ENCODE results near the gene DDX41.

DDX41 gene

GRCh38 chr5:177467436-177467835 lies 49.3 kb downstream of the DDX41 start:
- DNase-seq = no peak

- no peak for DNase-seq
Measured at GRCh38 chr5:177466861-177467260, 49.9 kb downstream of the DDX41 start.

DNA sequence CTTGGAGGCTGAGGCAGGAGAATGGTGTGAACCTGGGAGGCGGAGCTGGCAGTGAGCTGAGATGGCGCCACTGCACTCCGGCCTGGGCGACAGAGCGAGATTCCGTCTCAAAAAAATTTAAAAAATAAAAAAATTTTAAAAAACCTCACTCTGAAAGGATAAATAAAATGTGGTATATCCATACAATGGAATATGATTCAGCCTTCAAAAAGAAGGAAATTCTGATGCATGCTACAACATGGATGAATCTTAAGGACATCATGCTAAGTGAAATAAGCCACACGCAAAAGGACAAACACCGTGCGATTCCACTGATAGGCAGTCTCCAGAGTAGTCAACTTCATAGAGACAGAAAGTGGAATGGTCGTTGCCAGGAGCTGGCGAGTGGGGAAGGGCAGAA lies 51.7 kb downstream of the DDX41 start:
- DNase-seq = no peak

GRCh38 chr5:177462021-177462670 lies 54.6 kb downstream of the DDX41 start:
- DNase-seq = no peak

Data from KG1 (cell line).